Motor neuron (in vitro differentiated cells): ENCODE results near the gene NDUFAF2. TPM values are rescaled to one million over a fixed set of nuclear protein-coding genes. Genes with fewer than 3 reads are reported as not detected.
"Not testable (repeated sequence)": the region's sequence is repeated elsewhere in the genome, so short reads cannot be mapped to it uniquely, and the experiment has no call there.

Experiments
- ATAC-seq, 8 experiments: fragments of 200-7000 bp; cut with Tn5 transposase; replicated peaks in 6 of 8; 2 replicates each; pipeline ENCODE4 v1.8.0; 2021; ENCODE audit warnings: mild to moderate bottlenecking in 8 of 8, moderate library complexity in 8 of 8
- H3K27ac ChIP-seq, 2 donors: fragments of 250-450 bp; sonication (Bioruptor Pico); 2 replicates each; pipeline ENCODE4 v1.9.0; 2021; ENCODE audit warnings: antibody characterized with exemption in 2 of 2, mild to moderate bottlenecking in 2 of 2, moderate library complexity in 1 of 2
- H3K4me1 ChIP-seq, 2 donors: fragments of 250-450 bp; sonication (Bioruptor Pico); replicated peaks in 1 of 2; 2 replicates each; pipeline ENCODE4 v1.6.1; 2021; ENCODE audit warnings: antibody characterized with exemption in 2 of 2, mild to moderate bottlenecking in 2 of 2, moderate library complexity in 1 of 2
- H3K4me3 ChIP-seq, 5 donors: fragments of 250-450 bp; sonication (Bioruptor Pico); 2 replicates each; pipeline ENCODE4 v1.9.0; 2021; ENCODE audit warnings: antibody characterized with exemption in 5 of 5, mild to moderate bottlenecking in 5 of 5, moderate library complexity in 4 of 5
- WGBS, 10 experiments: fragments of 450-650 bp; shearing (Covaris generic); methylation state at CpG; one replicate each; pipeline ENCODE4 v1.0.0; 2022; 5-methylcytosine and 5-hydroxymethylcytosine counted together
- in situ Hi-C, 9 experiments: fragments of 400-800 bp; cut with MboI; loops; one replicate each; pipeline ENCODE4 v1.15.0; 2021; ENCODE audit warnings: low sequenced_read_pairs in 9 of 9, low pct_unique_long_range_greater_than_20kb in 2 of 9; ENCODE audit not compliant: unreplicated experiment in 9 of 9
- total RNA-seq, 8 experiments: library from RNA; unstranded; fragments of 300-600 nt; gene quantifications; 2 replicates each; pipeline versions ENCODE4 v1.2.3 to v1.2.4, GENCODE V29; 2022

NDUFAF2 gene
- total RNA-seq, 8 experiments from 2014 or later = 50.5 to 78.2 (median 64.4) TPM

DNA sequence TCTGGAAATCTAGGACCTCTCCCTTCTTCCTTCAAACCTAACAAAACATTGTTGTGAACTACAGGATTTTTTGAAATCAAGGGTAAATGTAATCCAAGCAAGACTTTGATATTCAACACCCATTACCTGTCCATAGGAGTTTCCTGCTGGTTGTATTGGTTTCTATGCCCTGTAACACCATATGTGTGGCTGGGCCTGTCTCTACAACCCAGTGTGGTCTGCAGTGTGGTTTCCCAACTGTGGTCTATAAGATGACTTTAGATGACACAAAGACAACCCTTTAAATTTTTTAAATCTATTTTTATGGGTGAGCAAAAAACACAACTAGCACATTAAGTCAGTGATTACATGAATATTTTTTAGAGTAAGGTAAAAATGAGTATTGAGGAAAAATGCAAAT is 124.1 kb downstream of the NDUFAF2 start:
- no peak overlapping the region for H3K27ac ChIP-seq
- H3K4me3 ChIP-seq = no peak overlapping the region
- in situ Hi-C loops = loop anchor here in 1 of 9 experiments (25.0 kb wide), 1 partner anchor 868 kb away; no protein-coding TSS in a partner anchor
- no peaks in the 10 kb centered on the region for H3K4me1 ChIP-seq
- ATAC-seq = no peak

DNA sequence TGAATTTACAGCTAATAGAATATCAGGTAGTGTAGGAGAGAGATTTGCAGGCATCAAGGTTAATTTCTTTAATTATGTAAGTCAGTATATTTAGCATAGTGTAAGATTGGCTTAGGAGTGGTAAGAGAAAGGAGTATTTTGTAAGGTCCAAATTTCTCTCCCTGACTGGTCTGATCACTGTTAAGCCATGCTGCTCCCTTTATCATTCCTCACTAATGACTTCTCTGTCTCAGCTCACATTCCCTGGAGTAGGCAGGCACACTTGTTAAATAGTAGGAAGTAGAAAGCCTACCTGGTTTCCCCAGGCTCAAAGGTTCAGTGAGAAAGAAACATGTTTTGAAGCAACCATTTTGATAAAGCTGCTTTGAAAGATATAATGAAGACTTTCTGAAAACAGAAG is 126.5 kb downstream of the NDUFAF2 start:
- in situ Hi-C loops = loop anchor here in 1 of 9 experiments (25.0 kb wide), 1 partner anchor 866 kb away; no protein-coding TSS in a partner anchor
- ATAC-seq = no peak

DNA sequence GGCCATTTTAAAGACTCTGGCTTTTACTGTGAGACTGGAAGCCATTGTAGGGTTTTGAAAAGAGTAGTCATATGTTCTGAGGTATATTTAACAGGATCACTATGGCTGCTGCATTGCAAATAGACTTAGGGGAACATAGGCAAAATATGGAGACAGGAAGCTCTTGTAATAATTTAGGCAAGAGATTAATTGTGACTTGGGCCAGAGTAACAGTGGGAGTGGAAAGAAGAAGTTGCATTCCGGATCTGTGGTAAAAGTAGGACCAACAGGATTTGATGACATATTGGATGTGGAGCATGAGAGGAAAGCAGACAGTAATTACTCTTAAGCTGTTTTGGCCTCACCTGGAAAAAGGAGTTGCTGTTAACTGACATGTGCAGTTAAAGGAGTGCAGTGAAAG is 131.6 kb downstream of the NDUFAF2 start:
- 50 to 100% (median 92%) methylated on average over 1 of the region's 1 CpG; no CpG with 5 or more reads in 4 of the 10 experiments for WGBS, 10 experiments
- H3K27ac ChIP-seq = no peak overlapping the region
- H3K4me1 ChIP-seq = no peaks in the 10 kb centered on the region
- in situ Hi-C loops = no loop called here
- H3K4me3 ChIP-seq = no peak overlapping the region
- ATAC-seq = peak in 1 of 8 experiments; percentile 28

More for the DNA sequence above, 126.5 kb downstream of the NDUFAF2 start:
- H3K4me1 ChIP-seq = no peaks in the 10 kb centered on the region
- no peak overlapping the region for H3K27ac ChIP-seq
- no peak overlapping the region for H3K4me3 ChIP-seq

DNA sequence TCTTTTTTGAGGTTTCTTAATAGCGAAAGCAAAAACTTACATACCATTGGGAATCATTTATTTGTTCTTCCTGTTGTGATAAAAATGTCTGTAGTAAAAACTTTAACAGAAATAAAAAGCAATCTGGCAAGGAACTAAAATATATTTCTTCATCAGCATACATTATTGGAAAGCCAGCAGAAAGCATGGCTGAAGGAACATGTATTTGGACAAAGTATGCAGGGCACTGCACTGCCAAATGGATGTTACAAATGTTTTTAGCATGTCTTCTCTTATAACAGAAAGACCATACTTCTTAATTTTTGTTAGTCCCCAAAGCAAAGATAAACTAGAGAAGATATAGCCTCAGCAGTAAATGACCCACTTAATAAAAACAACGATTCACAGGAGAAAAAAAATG is 136.7 kb downstream of the NDUFAF2 start:
- 75 to 100% (median 100%) methylated on average over 1 to 2 of the region's 2 CpGs; no CpG with 5 or more reads in 1 of the 10 experiments for WGBS, 10 experiments
- no peak overlapping the region for H3K4me3 ChIP-seq
- ATAC-seq = no peak
- H3K27ac ChIP-seq = no peak overlapping the region
- H3K4me1 ChIP-seq = no peaks in the 10 kb centered on the region
- in situ Hi-C loops = no loop called here

DNA sequence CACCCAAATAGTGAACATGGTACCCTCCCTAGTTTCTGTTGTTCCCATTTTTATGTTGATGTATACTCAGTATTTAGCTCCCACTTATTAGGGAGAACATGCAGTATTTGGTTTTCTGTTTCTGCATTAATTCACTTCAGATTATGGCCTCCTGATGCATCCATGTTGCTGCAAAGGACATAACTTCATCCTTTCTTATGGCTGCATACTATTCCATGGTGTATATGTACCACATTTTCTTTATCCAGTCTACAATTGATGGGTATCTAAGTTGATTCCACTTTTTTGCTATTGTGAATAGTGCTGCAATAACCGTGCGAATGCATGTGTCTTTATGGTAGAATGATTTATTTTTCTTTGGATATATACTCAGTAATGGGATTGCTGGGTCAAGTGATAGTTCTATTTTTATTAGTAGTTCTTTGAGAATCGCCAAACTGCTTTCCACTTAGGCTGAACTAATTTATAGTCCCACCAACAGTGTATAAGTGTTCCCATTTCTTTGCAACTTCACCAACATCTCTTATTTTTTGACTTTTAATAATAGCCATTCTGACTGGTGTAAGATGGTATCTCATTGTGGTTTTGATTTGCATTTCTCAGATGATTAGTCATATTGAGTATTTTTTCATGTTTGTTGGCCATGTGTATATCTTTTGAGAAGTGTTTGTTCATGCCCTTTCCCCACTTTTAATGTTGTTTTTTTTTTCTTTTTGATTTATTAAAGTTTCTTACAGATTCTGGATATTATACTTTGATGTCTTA is 137.7 kb downstream of the NDUFAF2 start:
- ATAC-seq = no peak
- in situ Hi-C loops = no loop called here

DNA sequence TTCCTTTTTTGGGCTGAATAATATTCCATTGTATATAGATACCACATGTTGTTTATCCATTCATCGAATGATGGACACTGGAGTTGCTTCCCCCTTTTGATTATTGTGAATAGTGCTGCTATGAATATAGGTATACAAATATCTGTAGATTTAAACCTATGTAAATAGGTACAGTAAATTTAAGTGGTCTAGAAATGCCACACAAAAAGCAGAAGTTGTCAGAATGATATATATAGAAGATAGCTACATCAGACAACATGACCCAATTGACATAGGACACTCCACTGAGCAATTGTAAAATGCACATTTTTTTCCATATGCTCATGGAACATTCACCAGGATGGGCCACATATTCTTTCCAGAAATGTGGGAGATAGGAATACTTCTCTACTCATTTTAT is 139.7 kb downstream of the NDUFAF2 start:
- Histone ChIP-seq H3K27ac (no peak overlapping the region), H3K4me3 (no peak overlapping the region), H3K4me1 (no peaks in the 10 kb centered on the region)
- WGBS, 10 experiments = 80 to 100% (median 100%) methylated on average over 1 of the region's 1 CpG; no CpG with 5 or more reads in 3 of the 10 experiments
- ATAC-seq = no peak
- in situ Hi-C loops = no loop called here

More for the DNA sequence above, 137.7 kb downstream of the NDUFAF2 start:
- no peaks in the 10 kb centered on the region for H3K4me1 ChIP-seq
- no peak overlapping the region for H3K27ac ChIP-seq
- WGBS, 10 experiments = 87 to 100% (median 100%) methylated on average over 1 to 3 of the region's 3 CpGs
- no peak overlapping the region for H3K4me3 ChIP-seq

DNA sequence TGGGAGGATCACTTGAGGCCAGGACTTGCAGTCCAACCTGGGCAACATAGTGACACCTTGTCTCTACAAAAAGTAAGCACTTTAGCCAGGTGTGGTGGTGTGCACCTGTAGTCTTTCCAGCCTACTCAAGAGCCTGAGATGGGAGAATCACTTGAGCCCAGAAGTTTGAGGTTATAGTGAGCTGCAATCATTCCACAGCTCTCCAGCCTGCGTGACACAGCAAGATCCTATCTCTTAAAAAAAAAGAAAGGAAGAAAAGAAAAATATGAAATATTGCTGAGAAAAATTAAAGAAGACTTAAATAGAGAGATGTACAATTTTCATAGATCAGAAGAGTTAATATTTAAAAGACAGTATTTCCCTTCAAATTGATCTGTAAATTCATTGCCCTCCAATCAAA is 140.9 kb downstream of the NDUFAF2 start:
- H3K4me3 ChIP-seq = no peak overlapping the region
- WGBS, 10 experiments = 78 to 100% (median 100%) methylated on average over 1 of the region's 1 CpG; no CpG with 5 or more reads in 2 of the 10 experiments
- in situ Hi-C loops = no loop called here
- H3K4me1 ChIP-seq = no peaks in the 10 kb centered on the region
- ATAC-seq = no peak
- H3K27ac ChIP-seq = no peak overlapping the region

DNA sequence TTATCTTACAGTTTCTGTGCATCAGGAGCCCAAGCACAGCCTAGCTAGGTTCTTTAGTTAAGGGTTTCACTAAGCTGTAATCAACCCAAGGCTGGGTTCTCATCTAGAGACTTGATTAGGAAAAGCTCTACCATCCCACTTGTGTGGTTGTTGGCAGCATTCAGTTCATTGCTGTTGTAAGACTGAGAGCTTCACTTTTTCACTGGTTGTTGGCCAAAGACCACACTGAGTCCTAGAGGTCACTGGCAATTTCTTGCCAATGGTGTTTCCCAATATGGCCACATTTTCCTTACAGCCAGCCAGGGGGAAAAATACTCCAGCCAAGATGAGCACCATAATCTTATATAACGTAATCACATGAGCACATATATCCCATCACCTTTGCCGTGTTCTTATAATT is 142.9 kb downstream of the NDUFAF2 start:
- Histone ChIP-seq H3K4me3 (no peak overlapping the region), H3K4me1 (no peaks in the 10 kb centered on the region), H3K27ac (no peak overlapping the region)
- in situ Hi-C loops = no loop called here
- ATAC-seq = no peak
- 0 to 100% (median 50%) methylated on average over 1 to 2 of the region's 2 CpGs; no CpG with 5 or more reads in 4 of the 10 experiments for WGBS, 10 experiments

DNA sequence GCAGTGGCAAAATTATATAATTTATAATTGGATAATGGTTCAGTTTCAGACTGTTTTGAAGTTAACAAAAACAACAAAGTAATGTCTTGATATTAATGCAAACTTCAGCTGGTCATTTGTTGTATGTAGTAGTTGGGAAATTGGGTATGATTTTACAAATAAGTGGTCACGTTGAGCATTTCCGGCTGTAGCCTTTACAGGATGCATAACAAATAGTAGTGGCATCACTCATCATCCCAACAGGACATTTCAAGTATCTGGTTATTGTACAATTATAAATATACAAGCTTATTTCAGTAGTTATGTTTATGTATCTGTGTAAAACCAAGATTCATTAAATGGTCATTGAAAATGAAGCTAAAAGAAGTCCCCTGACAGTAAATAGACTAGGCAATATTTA is 144.3 kb downstream of the NDUFAF2 start:
- Histone ChIP-seq H3K4me1 (no peaks in the 10 kb centered on the region), H3K27ac (no peak overlapping the region), H3K4me3 (no peak overlapping the region)
- no peak for ATAC-seq
- in situ Hi-C loops = no loop called here
- WGBS, 10 experiments = 76 to 100% (median 92%) methylated on average over 1 to 2 of the region's 2 CpGs; no CpG with 5 or more reads in 1 of the 10 experiments

DNA sequence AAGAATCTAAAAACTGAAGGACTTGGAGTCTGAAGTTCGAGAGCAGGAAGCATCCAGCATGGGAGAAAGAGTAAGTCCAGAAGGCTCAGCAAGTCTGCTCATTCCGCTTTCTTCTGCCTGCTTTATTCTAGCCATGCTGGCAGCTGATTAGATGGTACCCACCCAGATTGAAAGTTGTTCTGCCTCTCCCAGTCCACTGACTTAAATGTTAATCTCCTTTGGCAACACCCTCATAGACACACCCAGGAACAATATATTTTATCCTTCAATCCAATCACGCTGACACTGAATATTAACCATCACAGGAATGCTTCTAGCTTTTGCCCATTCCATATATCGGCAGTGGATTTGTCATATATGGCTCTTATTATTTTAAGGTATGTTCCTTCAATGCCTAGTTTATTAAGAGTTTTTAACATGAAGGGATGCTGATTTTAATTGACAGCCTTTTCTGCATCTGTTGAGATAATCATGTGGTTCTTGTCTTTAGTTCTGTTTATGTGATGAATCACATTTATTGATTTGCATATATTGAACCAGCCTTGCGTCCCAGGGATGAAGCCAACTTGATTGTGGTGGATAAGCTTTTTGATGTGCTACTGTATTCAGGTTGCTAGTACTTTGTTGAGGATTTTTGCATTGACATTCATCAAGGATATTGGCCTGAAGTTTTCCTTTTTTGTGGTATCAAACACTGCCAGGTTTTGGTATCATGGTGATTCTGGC is 148.2 kb downstream of the NDUFAF2 start:
- H3K4me3 ChIP-seq, in situ Hi-C loops, H3K4me1 ChIP-seq, H3K27ac ChIP-seq: not testable (repeated sequence)
- peak in 2 of 8 experiments; percentile 79 to 89 for ATAC-seq
- 0 to 100% (median 91%) methylated on average over 2 to 5 of the region's 5 CpGs for WGBS, 10 experiments

DNA sequence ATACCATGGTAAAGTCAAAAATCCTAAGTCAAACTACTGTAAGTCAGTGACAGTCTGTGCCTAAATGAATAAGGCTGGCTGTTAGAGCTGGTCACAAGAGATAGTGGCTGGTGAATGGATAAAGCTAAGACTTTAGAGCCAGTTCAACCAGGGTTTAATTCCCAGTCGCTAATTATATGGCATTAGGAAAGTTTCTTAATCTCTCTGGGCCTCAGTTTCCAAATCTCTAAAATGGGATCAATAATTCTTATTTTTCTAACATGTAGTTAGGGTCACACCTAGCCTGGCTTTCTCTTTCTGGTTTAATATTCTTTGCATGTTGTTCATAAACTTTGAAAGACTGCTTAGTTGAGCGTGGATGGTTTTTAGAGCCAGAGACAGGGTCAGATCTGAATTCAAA is 152.5 kb downstream of the NDUFAF2 start:
- Histone ChIP-seq H3K4me1 (no peaks in the 10 kb centered on the region), H3K4me3 (no peak overlapping the region), H3K27ac (no peak overlapping the region)
- 76 to 100% (median 94%) methylated on average over 1 to 2 of the region's 2 CpGs for WGBS, 10 experiments
- no peak for ATAC-seq
- in situ Hi-C loops = no loop called here

DNA sequence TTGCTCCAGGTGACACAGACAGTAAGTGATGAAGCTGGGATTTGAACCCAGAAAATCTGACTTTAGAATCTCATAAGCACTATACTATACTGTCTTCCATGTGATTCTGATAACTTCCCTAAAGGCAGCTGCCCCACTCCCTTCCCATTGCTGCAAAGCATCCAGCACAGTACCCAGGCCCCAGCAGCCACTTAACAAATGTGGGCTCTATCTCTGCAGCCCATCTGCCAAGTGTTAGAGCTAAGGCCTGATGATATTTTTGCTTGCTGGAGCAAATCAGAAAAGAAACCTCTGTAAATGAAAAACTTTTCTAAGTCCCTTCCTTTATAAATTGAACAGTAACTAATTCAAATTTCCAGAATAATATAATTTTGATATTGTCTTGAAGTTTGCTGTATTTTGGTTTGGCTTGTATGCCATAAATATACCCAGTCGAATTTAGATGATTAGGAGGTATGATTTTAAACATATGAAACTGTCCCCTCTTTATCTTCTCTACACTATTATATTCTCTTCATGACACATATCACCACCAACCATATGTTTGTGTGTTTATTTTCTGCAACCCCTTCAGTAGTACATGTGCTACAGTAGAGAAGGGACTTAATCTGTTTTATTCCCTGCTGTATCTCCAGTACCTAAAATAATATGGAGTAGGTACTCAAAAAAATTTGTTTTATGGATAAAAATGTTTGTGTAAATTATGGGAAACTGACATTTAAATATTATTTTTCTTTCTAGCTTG is 153.4 kb downstream of the NDUFAF2 start:
- 9 to 100% (median 93%) methylated on average over 1 of the region's 1 CpG; no CpG with 5 or more reads in 4 of the 10 experiments for WGBS, 10 experiments
- Histone ChIP-seq H3K4me3 (no peak overlapping the region), H3K4me1 (no peaks in the 10 kb centered on the region), H3K27ac (no peak overlapping the region)
- in situ Hi-C loops = no loop called here
- ATAC-seq = no peak

DNA sequence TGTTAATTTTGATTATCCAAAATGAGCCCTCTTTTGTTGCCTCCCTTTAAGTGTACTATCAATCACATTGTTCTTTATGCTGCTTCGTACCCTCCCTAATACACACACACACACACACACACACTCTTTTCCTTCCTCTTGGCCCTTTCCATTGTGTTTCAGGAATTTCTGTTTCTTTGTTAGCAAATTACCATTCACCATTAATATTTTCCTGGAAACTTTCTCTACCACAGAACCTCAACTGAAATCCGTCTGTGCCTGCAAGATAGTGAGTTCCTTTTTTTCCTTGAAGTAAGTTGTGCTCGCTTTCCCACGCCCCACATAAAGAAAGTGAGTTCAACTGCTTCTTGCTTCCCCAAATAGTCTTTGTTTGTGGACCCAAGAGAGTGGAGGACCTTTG is 155.4 kb downstream of the NDUFAF2 start:
- no peak overlapping the region for H3K4me3 ChIP-seq
- H3K27ac ChIP-seq = no peak overlapping the region
- WGBS, 10 experiments = 70 to 100% (median 91%) methylated on average over 1 to 4 of the region's 4 CpGs; no CpG with 5 or more reads in 2 of the 10 experiments
- no peaks in the 10 kb centered on the region for H3K4me1 ChIP-seq
- in situ Hi-C loops = no loop called here
- no peak for ATAC-seq
